Upper lobe of left lung (tissue), 6 donors: ENCODE measurements around the gene NSMCE1. TPM values are rescaled to one million over a fixed set of nuclear protein-coding genes. Genes with fewer than 3 reads are reported as not detected.
"Not testable (repeated sequence)": the region's sequence is repeated elsewhere in the genome, so short reads cannot be mapped to it uniquely, and the experiment has no call there.

Source experiments
- ATAC-seq, 2 donors: fragments of 200-7000 bp; cut with Tn5 transposase; one replicate each; pipeline ENCODE4 v1.9.1; 2022; ENCODE audit warnings: mild to moderate bottlenecking in 2 of 2, moderate library complexity in 2 of 2; ENCODE audit not compliant: low FRiP score in 2 of 2
- DNase-seq, 2 donors: peaks; one replicate each; pipeline ENCODE4 v3.0.0-alpha.2; 2019 to 2020
- H3K27ac ChIP-seq, 4 donors: fragments of 200-600 bp; sonication (generic); one replicate each; pipeline ENCODE4 v1.5.1; 2016 to 2019
- H3K27me3 ChIP-seq, 4 donors: fragments of 200-600 bp; sonication (generic); one replicate each; pipeline ENCODE4 v1.5.1; 2017 to 2019
- H3K36me3 ChIP-seq, 4 donors: fragments of 200-600 bp; sonication (generic); one replicate each; pipeline ENCODE4 v1.5.1; 2016 to 2019
- H3K4me1 ChIP-seq, 4 donors: fragments of 200-600 bp; sonication (generic); one replicate each; pipeline ENCODE4 v1.5.1; 2018 to 2019
- H3K4me3 ChIP-seq, 4 donors: fragments of 200-600 bp; sonication (generic); one replicate each; pipeline ENCODE4 v1.5.1; 2017 to 2019; ENCODE audit warnings: mild to moderate bottlenecking in 2 of 4, moderate library complexity in 1 of 4
- H3K9me3 ChIP-seq, 4 donors: fragments of 200-600 bp; sonication (generic); one replicate each; pipeline ENCODE4 v1.5.1; 2018 to 2019
- EP300 ChIP-seq, 4 donors: sonication (generic); formaldehyde crosslinking; IDR thresholded peaks; one replicate each; pipeline ENCODE4 v1.5.1; 2017; ENCODE audit warnings: antibody characterized with exemption in 4 of 4, control low read depth in 2 of 4
- POLR2A ChIP-seq, 4 donors: fragments of 450-650 bp; IDR thresholded peaks; one replicate each; pipeline ENCODE4 v1.5.1; 2016 to 2017; ENCODE audit warnings: antibody characterized with exemption in 4 of 4, mild to moderate bottlenecking in 2 of 4
- POLR2AphosphoS5 ChIP-seq, 2 donors: sonication (generic); formaldehyde crosslinking; IDR thresholded peaks; one replicate each; pipeline ENCODE4 v1.5.1; 2017; ENCODE audit warnings: antibody characterized with exemption in 2 of 2
- WGBS, 2 donors: methylation state at CpG; one replicate each; pipeline ENCODE4 v1.1.5; 2017 to 2018; 5-methylcytosine and 5-hydroxymethylcytosine counted together
- total RNA-seq, 6 donors: library from RNA; depleted of rRNA in 4 of 6; stranded (reverse); fragments of >200 nt in 4 of 6; gene quantifications; one replicate each; pipeline versions ENCODE4 v1.1.0 to v1.2.1, GENCODE V29; 2016 to 2021
- TF ChIP-seq, protein P1 (sequence below), 6 experiments: fragments of 450-650 bp in 4 of 6; fragments of 200-600 bp in 2 of 6; sonication (generic) in 2 of 6; IDR thresholded peaks; one replicate each; pipeline ENCODE4 v1.5.1; 2016 to 2019; ENCODE audit warnings: antibody characterized with exemption in 6 of 6
- donor health status: DM: no; HTN: no; CAD: no; lungs with moderate emphysema.
- donor health status: DM: no; HTN: yes; CAD: no; lungs with severe emphysema.

NSMCE1 gene
- total RNA-seq, 6 donors from 2014 or later: 14.7 to 50.6 (median 31.0) TPM

DNA sequence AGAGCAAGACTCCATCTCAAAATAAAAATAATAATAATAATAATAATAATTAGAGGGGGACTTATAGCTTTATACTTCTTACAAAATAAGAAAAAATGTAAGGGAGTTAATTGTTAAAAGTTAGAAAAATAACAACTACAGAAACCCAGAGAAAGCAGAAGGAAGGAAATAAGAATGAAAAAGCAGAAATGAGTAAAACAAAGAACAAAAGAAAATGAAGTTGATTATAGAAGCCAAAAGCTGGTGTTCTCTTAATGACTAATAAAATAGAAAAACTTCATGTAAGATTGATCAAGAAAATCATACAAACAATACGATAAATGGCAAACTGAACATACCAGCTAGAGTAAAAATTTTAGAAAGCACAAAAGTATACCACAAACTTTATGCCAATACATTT is 6.8 kb upstream of the NSMCE1 start:
- DNase-seq (no peak), ATAC-seq (no peak)
- no peaks in the 10 kb centered on the region for H3K27me3 ChIP-seq
- H3K9me3 ChIP-seq: no peaks in the 10 kb centered on the region
- H3K4me3 ChIP-seq: no peak overlapping the region
- WGBS, 2 donors: 81 to 84% methylated on average over 1 of the region's 1 CpG
- no peak for TF ChIP-seq POLR2AphosphoS5 (IDR thresholded peaks at IDR 0.05)
- no peak for TF ChIP-seq EP300 (IDR thresholded peaks at IDR 0.05)
- TF ChIP-seq POLR2A (IDR thresholded peaks at IDR 0.05): no peak
- TF ChIP-seq, protein P1, sequence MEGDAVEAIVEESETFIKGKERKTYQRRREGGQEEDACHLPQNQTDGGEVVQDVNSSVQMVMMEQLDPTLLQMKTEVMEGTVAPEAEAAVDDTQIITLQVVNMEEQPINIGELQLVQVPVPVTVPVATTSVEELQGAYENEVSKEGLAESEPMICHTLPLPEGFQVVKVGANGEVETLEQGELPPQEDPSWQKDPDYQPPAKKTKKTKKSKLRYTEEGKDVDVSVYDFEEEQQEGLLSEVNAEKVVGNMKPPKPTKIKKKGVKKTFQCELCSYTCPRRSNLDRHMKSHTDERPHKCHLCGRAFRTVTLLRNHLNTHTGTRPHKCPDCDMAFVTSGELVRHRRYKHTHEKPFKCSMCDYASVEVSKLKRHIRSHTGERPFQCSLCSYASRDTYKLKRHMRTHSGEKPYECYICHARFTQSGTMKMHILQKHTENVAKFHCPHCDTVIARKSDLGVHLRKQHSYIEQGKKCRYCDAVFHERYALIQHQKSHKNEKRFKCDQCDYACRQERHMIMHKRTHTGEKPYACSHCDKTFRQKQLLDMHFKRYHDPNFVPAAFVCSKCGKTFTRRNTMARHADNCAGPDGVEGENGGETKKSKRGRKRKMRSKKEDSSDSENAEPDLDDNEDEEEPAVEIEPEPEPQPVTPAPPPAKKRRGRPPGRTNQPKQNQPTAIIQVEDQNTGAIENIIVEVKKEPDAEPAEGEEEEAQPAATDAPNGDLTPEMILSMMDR (IDR thresholded peaks at IDR 0.05): no peak
- no peak overlapping the region for H3K27ac ChIP-seq
- H3K4me1 ChIP-seq: no peaks in the 10 kb centered on the region
- no peaks in the 10 kb centered on the region for H3K36me3 ChIP-seq

DNA sequence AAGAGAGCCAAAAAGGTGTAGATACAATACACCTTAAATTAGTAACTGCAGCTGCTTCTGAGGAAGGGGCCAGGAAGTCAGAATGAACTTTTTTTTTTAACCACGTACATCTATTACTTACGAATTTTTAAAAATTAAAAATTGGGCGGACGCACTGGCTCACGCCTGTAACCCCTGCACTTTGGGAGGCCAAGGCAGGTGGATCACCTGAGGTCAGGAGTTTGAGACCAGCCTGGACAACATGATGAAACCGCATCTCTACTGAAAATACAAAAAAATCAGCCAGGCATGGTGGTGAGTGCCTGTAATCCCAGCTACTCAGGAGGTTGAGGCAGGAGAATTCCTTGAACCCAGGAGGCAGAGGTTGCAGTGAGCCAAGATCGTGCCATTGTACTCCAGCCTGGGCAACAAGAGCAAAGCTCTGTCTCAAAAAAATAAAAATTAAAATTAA is 5.9 kb upstream of the NSMCE1 start:
- not testable (repeated sequence) for H3K4me1 ChIP-seq, H3K27me3 ChIP-seq, H3K27ac ChIP-seq, H3K9me3 ChIP-seq, DNase-seq, H3K36me3 ChIP-seq, H3K4me3 ChIP-seq, ATAC-seq
- WGBS, 2 donors: 80 to 85% methylated on average over 7 of the region's 7 CpGs

DNA sequence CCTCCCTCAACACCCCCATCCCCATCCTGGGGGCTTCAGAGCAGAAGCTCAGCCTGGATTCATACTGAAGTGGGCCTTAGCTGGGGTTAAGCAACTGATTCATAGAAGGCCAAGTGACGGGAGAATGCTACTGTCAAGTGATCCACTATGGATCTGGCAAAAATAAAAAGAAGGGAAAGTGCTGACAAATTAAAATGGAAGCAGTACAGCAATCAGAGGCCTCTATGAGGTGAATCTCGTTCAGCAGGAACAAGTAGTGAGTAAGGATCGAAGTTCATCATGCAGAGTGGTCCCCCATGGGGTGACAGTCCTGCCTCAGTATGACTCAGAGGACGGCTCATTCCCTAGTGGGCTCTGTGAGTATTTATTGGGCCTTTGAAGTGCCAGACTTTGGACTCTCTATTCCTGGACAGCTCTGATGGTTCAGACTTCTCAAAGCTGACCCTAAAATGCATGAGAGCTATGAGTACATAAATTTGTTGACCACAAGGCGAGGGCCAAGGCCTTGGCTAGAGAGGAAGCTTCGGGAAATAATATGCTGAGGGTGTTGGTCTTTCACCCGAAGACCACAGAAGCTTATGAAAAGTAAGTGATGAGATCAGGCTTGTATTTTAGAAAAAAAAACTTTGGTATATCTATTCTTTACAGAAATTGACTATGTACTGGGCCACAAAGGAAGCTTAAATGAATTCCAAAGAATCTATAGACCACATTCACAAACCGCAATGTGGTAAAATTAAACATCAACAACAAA is 5.3 kb upstream of the NSMCE1 start:
- ATAC-seq (no peak), DNase-seq (no peak)
- H3K4me1 ChIP-seq: peaks cover 3 to 7% (median 6%) of the 10 kb centered on the region in 4 donors
- TF ChIP-seq POLR2A (IDR thresholded peaks at IDR 0.05): no peak
- TF ChIP-seq, protein P1 (IDR thresholded peaks at IDR 0.05): no peak
- TF ChIP-seq EP300 (IDR thresholded peaks at IDR 0.05): no peak
- TF ChIP-seq POLR2AphosphoS5 (IDR thresholded peaks at IDR 0.05): no peak
- no peaks in the 10 kb centered on the region for H3K27me3 ChIP-seq
- no peaks in the 10 kb centered on the region for H3K9me3 ChIP-seq
- H3K4me3 ChIP-seq: no peak overlapping the region
- WGBS, 2 donors: 85 to 87% methylated on average over 8 of the region's 8 CpGs
- H3K27ac ChIP-seq: no peak overlapping the region
- no peaks in the 10 kb centered on the region for H3K36me3 ChIP-seq

DNA sequence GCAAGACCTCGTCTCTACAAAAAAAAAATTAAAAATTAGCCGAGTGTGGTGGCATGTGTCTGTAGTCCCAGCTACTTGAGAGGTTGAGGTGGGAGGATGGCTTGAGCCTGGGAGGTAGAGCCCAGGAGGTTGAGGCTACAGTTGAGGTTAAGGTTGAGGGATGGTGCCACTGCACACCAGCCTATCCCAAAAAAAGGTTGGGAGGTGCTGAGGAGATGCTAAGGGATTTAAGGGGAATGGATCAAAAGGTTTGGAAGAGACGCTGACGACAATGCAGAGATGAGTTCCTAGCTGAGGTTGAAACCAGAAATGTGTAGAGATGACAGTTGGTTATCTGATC is 4.7 kb upstream of the NSMCE1 start:
- Histone ChIP-seq H3K27me3 (no peaks in the 10 kb centered on the region), H3K4me1 (peaks cover 3 to 8% (median 6%) of the 10 kb centered on the region in 4 donors), H3K27ac (no peak overlapping the region), H3K36me3 (no peaks in the 10 kb centered on the region), H3K9me3 (no peaks in the 10 kb centered on the region), H3K4me3 (no peak overlapping the region)
- WGBS, 2 donors: 91 to 95% methylated on average over 4 of the region's 4 CpGs
- TF ChIP-seq POLR2AphosphoS5 (IDR thresholded peaks at IDR 0.05) (no peak), POLR2A (IDR thresholded peaks at IDR 0.05) (no peak), EP300 (IDR thresholded peaks at IDR 0.05) (no peak)
- TF ChIP-seq, protein P1 (IDR thresholded peaks at IDR 0.05): no peak
- ATAC-seq: no peak
- no peak for DNase-seq

DNA sequence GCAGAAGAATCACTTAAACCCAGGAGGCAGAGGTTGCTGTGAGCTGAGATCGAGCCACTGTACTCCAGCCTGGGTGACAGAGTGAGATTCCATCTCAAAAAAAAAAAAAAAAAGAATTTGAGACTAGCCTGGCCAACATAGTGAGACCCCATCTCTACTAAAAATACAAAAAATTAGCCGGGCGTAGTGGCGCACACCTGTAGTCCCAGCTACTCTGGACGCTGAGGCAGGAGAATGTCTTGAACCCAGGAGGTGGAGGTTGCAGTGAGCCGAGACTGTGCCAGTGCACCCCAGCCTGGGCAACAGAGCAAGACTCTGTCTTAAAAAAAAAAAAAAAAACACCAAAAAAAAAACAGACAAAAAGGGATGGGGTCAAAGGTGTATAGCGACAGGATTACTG is 4.1 kb upstream of the NSMCE1 start:
- 100% methylated on average over 7 of the region's 7 CpGs for WGBS, 2 donors
- H3K4me3 ChIP-seq, ATAC-seq, H3K27me3 ChIP-seq, H3K36me3 ChIP-seq, DNase-seq, H3K27ac ChIP-seq, H3K9me3 ChIP-seq: not testable (repeated sequence)
- H3K4me1 ChIP-seq: peaks cover 6 to 12% (median 10%) of the 10 kb centered on the region in 4 donors

DNA sequence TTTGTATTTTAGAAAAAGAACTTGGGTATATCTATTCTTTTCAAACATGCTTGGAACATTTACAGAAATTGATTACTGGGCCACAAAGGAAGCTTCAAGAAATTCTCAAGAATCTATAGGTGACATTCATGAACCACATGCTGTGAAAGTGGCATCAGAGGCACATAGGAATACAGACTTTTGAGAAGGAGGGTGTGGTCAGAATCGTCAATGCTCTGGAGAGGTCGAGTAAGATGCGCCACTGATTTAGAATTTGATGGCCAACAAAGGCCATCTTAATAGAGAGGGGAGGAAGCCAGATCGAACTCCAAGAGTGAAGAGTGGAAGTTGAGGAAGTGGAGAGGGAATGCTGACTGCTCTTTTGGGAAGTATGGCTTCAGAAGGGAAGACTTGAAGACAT is 3.5 kb upstream of the NSMCE1 start:
- Histone ChIP-seq H3K4me3 (no peak overlapping the region), H3K9me3 (no peaks in the 10 kb centered on the region), H3K27me3 (no peaks in the 10 kb centered on the region), H3K4me1 (peaks cover 6 to 17% (median 12%) of the 10 kb centered on the region in 4 donors), H3K27ac (no peak overlapping the region), H3K36me3 (no peaks in the 10 kb centered on the region)
- WGBS, 2 donors: 83 to 90% methylated on average over 4 of the region's 4 CpGs
- ATAC-seq (no peak), DNase-seq (no peak)
- TF ChIP-seq POLR2A (IDR thresholded peaks at IDR 0.05) (no peak), POLR2AphosphoS5 (IDR thresholded peaks at IDR 0.05) (no peak), EP300 (IDR thresholded peaks at IDR 0.05) (no peak)
- TF ChIP-seq, protein P1 (IDR thresholded peaks at IDR 0.05): no peak
